ENCODE measurements around the gene SBF2.
"Not testable (repeated sequence)": the region's sequence is repeated elsewhere in the genome, so short reads cannot be mapped to it uniquely, and the experiment has no call there.

Gene SBF2

DNA sequence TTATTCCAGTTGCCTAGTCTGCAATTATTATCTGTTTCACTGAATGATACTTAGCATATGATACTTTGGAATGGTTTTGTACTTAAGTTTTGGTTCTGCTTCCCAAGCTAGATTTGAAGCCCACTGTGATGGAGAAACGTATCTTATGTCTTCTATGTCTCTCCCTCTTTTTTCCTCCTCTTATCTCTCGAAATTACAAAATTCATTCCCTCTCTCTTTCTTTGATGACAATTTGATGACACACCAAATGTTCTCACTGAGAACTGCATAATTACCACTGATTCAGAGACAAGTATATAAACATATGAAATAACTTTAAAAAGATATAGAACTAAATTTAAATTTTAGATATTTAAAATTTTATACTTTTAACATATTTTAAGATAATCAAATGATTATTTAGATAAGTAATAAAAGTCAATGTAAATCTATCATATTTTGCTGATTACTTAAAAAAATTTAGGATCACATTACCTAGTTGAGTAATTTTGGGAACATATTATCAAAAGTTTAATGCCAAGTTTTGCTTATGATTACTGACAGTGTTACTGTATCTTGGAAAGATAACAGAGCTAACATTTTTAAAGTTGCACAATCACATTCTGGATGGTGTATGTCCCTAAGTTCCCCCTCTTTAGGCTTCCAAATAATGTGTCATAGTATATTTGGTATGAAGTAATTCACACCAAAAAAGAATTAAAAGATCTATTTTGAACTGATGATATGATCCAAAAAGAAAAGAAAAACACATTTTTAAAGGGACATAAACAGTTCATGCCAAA is 255.3 kb downstream of the SBF2 start:
- DNase-seq (ENCODE audit: extremely low spot score, insufficient read length, low read depth) (no peak), FAIRE-seq (no peak)

DNA sequence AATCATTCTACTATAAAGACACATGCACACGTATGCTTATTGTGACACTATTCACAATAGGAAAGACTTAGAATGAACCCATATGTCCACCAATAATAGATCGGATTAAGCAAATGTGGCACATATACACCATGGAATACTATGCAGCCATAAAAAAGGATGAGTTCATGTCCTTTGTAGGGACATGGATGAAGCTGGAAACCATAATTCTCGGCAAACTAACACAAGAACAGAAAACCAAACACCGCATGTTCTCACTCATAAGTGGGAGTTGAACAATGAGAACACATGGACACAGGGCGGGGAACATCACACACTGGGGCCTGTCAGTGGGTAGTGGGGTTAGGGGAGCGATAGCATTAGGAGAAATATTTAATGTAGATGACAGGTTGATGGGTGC is 258.1 kb downstream of the SBF2 start:
- FAIRE-seq: not testable (repeated sequence)

DNA sequence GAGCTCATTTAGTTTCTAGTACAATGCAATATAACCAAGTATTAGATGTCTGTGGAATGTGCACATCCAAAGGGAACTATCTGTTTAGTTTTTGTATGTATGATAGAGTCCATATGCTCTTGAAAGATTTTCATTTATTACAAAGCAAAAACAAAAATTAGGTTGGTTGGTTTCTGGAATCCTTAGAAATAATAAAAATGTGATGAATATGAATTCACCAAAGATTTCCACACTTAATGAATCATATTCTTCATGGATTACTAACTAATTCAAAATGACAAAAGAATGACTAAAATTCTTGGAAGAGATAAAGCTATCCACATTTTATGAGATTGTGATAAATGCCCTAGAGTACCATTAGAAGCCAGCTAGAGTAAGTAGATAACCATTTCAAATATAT is 261.1 kb downstream of the SBF2 start:
- FAIRE-seq (no peak), DNase-seq (ENCODE audit: extremely low spot score, insufficient read length, low read depth) (no peak)

More for the DNA sequence above, 258.1 kb downstream of the SBF2 start:
- not testable (repeated sequence) for DNase-seq (ENCODE audit: extremely low spot score, insufficient read length, low read depth)

DNA sequence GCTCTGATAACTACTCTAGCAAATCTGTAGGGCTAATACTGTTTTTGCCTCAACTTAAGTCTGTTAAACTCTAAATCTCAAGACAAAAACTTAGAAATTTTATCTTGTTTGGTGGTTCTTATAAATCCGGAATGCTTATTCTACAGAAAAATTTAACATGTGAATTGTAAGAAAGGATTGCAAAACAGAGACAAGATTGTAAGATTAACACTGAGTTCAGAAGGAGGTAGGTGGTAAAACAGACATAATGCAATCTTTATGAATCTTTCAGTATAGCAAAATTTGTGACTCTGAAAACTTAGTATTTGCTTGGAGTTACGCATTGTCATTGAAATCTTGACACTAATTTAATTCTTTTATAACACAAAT is 263.9 kb downstream of the SBF2 start:
- no peak for DNase-seq (ENCODE audit: extremely low spot score, insufficient read length, low read depth)
- FAIRE-seq: no peak

DNA sequence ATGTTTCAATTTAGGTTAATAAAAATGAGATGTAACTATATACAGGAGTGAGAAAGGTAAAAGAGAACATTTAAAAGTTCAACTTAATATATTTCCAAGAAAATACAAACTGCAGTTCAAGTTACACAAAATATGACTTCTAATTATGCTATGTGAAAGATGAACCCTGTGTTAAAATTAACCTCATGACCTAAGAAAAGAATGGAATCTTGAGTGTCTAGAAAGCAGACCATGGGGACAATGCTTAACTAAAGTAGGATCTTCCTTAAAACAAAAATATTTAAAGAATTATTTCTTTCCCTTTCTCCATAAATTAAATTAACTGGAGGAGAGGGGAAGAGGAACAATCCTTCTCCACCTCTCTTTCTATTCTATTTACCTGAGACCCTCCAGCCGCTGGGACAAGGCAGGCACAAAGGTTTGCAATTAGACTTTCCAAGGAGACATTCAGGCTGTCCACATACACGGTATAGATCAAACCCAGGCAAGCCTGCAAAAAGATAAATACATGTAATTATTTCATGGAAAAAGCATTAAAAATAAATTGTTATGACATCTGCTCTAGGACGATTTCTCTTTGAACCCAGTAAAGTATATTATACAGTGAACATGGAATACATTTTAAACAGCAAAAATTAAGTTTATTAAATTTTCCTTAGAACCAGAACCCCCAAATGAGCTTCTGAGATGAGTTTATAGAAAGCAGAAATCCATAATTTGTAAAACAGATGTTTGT is 264.5 kb downstream of the SBF2 start:
- FAIRE-seq: no peak
- no peak for DNase-seq (ENCODE audit: extremely low spot score, insufficient read length, low read depth)

DNA sequence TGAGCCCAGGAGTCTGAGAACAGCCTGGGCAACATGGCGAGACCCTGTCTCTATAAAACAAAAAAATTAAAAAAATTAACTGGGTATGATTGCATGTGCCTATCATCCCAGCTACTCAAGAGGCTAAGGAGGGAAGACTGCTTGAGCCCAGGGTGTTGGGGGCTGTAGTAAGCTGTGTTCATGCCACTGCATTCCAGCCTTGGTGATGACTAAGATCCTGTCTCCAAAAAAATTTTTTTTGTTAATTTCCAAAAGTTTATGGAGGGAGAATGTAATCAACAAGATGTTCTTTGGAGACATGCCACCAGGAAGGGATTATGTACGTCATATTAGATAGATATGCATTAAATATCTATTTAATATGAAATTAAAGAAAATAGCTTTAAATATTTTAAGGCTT is 267.5 kb downstream of the SBF2 start:
- FAIRE-seq: no peak
- DNase-seq (ENCODE audit: extremely low spot score, insufficient read length, low read depth): no peak

DNA sequence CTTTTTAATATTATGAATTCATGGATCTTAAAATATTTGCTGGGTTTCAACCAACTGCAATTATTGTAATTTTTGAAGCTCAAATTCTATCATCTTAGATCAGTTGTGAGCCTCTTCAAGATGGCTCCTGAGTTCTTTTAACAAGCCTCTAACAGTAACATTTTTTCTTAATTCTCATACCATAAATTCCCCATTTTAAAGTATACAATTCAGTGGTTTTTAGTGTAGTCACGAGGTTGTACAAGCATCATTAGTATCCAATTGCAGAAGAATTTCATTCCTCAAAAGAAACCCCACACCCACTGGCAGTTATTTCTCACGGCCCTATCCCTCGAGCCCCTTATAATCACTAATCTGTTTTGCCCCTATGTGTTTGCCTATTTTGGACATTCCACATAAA is 270.8 kb downstream of the SBF2 start:
- no peak for FAIRE-seq
- DNase-seq (ENCODE audit: extremely low spot score, insufficient read length, low read depth): no peak

DNA sequence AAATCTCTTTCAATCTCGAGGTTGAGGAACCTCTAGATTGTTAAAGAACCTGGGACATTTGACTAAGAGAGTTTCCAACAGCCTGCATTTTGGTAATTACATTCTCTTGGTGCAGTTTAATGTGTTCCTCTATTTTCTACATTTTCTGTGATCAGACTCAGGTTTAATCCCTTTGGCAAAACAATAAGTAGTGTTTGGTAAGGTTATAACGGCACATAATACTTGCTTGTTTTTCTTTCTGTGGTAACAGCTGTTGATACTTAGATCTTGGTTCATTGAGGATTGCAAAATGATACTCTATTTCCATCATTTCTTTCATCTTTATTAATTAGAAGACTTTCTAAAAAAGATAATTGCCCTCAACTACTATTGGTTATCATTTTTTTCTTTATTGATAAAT is 271.3 kb downstream of the SBF2 start:
- no peak for DNase-seq (ENCODE audit: extremely low spot score, insufficient read length, low read depth)
- no peak for FAIRE-seq

DNA sequence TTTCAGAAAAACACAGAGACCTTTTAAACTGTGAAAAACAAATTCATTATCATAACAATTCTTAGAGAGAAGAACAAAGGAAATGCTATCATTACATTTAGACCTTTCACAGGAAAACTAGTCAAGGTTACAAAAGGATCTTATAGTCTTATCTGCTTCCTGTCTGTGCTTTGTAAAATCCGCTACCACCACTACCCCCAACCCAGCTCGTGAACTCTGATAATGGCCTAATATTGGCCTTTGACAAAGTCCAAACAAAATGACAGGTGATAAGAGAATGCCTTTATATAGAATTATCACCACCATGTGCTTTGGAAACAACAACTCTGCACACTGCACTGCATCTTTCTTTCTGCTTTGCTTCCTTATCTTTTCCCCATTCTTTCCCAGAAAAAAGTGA is 272.5 kb downstream of the SBF2 start:
- FAIRE-seq (no peak), DNase-seq (ENCODE audit: extremely low spot score, insufficient read length, low read depth) (no peak)

DNA sequence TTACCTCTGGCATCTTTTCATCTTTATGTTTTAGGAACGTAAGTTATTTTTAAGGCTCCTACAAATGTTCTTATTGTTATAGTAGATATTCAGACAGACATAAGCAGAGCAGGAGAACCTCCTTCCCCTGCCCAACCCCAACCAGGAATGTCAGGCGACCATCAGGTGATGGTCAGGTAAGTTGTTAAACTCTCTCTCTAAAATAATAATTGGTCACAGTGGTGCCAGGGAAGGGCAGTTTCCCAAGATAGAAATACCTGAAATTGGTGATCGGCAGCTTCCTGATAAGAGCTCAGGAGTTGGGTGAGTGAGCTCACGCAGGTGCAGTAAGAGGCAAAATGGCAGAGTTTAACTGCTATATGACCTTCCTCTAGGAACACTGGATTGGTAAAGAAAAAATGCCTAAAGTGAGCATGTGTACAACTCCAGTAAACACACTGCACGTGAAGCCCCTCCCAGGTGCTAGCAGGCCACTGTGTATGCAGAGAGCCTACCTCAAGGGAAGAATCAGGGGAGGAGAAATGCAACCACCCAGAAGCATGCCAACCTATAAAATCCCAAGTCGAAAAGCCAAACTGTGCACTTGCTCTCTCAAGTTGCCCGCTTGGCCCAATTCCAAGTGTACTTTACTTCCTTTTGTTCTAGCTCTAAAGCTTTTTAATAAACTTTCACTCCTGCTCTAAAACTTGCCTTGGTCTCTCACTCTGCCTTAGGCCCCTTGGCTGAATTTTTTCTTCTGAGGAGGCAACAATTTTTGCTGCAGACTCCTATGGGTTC is 273.9 kb downstream of the SBF2 start:
- FAIRE-seq (no peak), DNase-seq (ENCODE audit: extremely low spot score, insufficient read length, low read depth) (no peak)

DNA sequence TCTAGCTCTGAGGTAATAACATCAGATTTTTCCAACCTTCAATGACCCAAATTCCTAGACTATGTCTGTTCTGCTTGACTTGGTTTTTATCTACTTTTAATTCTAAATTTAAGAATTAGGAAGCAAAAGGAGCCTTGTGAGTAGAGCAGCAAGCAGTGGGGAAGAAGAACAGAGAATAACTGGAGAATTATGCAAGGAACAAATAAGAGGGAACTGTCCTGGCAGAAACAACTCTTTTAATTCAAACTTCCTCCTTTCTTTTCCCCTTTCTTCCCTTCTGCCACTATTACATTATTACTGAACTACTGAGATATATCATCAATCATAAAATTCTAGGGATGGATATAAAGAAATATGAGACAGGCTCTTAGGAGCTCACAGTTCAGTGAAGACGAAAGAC is 276.1 kb downstream of the SBF2 start:
- no peak for FAIRE-seq

DNA sequence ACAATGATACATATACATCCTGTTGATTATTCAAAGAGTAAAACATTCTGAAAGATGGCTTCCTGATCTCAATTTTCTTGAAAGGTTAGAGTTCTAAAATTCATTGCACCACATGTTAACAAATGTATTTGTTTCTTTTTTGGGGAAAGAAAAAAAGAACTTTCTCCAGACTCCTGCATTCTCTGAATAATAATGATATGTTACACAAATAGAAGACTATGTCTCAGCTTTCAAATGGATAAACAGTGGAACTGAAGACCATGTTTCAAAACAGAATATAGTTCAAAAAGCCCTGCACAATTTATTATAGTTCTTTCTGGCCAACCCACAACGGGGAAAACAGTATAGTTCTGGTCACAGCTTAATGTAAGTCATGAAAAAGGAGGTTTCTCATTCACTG is 277.0 kb downstream of the SBF2 start:
- DNase-seq (ENCODE audit: extremely low spot score, insufficient read length, low read depth): no peak
- no peak for FAIRE-seq

More for the DNA sequence above, 276.1 kb downstream of the SBF2 start:
- no peak for DNase-seq (ENCODE audit: extremely low spot score, insufficient read length, low read depth)

DNA sequence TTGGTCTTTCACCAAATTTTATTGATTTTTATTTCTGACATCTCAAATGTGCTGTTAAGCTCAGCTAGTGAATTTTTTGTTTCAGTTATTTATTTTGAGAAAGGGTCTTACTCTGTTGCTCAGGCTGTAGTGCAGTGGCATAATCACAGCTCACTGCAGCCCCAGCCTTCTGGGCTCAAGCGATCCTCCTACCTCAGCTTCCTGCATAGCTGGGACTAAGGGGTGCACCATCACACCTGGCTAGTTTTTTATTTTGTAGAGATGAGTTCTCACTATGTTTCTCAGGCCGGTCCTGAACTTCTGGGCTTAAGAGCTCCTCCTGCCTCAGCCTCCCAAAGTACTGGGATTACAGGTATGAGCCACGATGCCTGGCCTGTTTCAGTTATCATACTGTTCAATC is 282.0 kb downstream of the SBF2 start:
- DNase-seq (ENCODE audit: extremely low spot score, insufficient read length, low read depth) (no peak), FAIRE-seq (no peak)

DNA sequence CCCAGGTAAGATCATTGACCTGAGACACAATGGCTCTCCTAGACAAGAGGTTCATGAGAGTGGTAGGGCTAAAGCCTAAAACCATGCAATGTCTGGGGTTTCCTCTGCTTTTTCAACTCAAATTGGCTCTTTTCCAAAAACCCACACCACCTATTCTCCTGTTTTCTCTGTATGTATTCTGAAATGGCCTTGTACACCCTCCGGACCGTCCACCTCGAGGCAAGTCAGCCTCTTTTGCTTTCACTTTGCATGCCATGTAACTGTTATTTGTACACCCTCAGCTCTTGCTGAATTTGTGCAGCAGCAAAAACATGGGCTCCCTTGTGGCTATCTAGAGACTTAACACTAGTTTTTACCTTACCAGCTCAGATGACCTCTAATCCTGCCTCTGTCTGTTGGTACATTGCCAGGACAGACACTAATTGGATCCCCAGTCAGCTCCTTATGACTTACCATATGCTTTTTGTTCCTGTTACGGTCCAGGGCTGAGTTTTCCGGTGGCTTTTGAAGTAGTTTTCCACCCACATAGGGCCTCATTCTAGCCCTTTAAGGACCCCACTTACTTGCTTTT is 288.0 kb downstream of the SBF2 start:
- no peak for DNase-seq (ENCODE audit: extremely low spot score, insufficient read length, low read depth)
- no peak for FAIRE-seq

DNA sequence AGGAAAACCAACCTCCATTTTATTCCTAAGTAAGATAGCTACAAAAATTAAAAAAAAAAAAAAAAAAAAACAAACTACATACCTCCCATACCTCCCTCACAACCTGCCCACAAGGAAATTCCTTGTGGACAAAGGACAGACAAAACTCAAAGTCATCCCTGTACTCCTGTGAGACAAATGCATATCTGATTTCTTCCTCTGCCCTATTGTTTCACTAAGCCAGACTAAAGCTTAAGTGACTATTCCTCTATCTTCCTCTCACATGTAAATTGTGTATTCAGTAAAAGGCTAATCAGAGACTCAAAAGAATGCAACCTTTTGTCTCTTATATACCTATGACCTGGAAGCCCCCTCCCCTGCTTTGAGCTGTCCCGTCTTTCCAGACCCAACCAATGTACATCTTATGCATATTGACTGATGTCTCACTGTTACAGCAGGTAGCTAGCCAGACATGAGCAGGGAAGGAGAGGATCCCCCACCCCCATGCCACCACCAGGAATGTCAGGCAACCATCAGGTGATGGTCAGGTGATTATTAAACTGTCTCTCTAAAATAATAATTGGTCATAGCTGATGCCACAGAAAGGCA is 289.4 kb downstream of the SBF2 start:
- DNase-seq (ENCODE audit: extremely low spot score, insufficient read length, low read depth): no peak

DNA sequence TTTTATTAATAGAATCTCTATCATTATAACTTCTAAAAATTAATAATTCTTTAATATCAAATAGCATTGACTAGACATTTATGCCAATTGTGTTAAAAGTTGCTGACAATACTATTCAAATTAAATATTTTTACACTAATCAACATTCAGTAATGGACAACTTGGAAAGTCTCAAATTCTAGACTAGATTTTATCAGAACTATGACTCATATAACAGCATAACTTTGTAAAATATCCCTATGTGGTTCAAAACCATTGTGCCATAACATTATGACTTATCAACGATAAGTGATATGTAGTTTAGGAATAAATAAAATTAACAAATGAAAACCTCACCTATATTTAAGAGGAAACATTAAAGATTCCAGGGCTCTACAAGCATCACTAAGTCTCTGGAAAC is 291.8 kb downstream of the SBF2 start:
- no peak for FAIRE-seq

More for the DNA sequence above, 289.4 kb downstream of the SBF2 start:
- FAIRE-seq: no peak

DNA sequence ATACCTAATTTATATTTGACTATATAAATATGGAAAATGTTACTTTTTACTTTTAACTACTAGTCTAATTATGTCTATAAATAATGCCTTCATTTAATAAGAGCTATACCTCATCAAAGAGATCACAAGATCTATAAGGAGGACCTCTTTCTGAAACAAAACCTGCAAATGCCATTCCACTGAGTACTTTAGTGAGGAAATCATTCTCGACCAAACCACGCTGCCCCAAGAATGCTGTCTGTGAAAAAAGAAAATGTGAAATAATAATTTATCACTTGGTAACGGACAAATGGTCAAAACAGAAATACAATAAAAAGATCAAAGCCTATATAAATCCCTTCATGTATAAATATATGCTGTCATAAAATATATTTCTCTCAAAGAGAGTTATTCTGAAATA is 301.7 kb downstream of the SBF2 start:
- DNase-seq (ENCODE audit: extremely low spot score, insufficient read length, low read depth): no peak
- FAIRE-seq: no peak

More for the DNA sequence above, 291.8 kb downstream of the SBF2 start:
- no peak for DNase-seq (ENCODE audit: extremely low spot score, insufficient read length, low read depth)

DNA sequence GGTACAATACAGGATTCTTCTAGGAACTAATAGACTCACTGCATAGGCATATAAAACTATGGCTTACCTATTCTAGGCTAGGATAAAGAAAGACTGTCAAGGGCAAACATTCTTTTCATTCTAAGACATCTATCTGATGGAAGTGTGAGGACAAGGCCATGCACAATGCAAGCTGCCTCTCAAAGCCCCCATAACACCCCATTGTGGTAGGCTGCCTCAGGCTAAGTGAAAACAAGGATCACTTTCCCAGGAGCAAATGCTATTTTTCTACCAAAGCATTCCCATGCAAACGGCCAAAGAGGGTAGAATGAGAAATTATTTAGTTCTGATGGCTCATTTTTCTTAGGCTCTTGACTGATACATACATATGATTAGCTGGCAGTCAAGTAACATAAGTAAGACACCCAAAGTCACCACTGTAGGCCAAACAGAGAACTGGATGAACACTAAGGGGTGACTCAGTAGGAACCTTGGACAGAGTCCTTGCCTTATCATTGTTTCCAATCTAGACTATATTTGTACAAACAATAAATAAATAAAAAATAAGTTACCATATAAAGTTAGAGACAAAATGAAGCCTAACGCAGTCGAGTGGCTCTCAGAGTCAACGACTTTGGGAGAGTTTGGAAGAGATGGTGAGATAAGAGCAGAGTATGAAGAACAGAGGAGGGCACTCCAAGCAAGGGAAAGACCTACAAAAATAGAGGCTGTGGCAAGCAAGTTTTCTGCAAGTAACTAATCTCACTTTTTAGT is 303.6 kb downstream of the SBF2 start:
- FAIRE-seq (no peak), DNase-seq (ENCODE audit: extremely low spot score, insufficient read length, low read depth) (no peak)

DNA sequence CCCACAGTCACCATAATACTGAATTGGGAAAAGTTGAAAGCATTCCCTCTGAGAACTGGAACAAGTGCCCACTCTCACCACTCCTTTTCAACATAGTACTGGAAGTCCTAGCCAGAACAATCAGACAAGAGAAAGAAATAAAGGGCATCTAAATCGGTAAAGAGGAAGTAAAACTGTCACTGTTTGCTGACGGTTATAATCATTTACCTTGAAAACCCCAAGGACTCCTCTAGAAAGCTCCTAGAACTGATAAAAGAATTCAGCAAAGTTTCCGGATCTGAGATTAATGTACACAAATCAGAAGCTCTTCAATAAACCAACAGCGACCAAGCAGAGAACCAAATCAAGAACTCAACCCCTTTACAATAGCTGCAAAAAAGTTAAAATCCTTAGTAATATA is 306.7 kb downstream of the SBF2 start:
- FAIRE-seq: peak; percentile 77
- not testable (repeated sequence) for DNase-seq (ENCODE audit: extremely low spot score, insufficient read length, low read depth)

All from GM18507 (cell line).